NCI-H226 (cell line): ENCODE results near the gene ARHGAP9.
"Not testable (repeated sequence)": the region's sequence is repeated elsewhere in the genome, so short reads cannot be mapped to it uniquely, and the experiment has no call there.

ENCODE experiments used
- DNase-seq: peaks from one replicate; pipeline ENCODE4 v3.0.0-alpha.2; 2015

The ARHGAP9 gene

DNA sequence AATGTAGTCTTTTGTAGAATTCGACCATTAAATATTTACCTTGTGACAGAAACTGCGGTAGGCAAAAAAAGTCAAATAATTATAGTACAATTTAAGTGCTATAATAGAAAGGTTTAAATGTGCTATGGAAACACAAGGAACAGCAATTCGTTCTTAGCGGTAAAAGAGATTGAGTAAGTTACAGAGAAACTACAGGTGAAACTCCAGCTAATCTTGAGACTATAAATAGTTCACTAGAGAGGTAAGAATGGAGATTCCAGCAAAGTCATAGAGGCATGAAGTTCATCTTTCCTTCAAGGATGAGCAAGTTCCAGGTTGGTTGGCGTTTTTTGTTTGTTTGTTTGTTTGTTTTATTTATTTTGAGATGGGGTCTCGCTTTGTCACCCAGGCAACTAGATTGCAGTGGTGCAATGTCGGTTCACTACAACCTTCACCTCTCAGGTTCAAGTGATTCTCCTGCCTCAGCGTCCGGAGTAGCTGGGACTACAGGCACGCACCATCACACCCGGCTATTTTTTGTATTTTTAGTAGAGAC is 47.9 kb downstream of the ARHGAP9 start:
- DNase-seq: no peak

DNA sequence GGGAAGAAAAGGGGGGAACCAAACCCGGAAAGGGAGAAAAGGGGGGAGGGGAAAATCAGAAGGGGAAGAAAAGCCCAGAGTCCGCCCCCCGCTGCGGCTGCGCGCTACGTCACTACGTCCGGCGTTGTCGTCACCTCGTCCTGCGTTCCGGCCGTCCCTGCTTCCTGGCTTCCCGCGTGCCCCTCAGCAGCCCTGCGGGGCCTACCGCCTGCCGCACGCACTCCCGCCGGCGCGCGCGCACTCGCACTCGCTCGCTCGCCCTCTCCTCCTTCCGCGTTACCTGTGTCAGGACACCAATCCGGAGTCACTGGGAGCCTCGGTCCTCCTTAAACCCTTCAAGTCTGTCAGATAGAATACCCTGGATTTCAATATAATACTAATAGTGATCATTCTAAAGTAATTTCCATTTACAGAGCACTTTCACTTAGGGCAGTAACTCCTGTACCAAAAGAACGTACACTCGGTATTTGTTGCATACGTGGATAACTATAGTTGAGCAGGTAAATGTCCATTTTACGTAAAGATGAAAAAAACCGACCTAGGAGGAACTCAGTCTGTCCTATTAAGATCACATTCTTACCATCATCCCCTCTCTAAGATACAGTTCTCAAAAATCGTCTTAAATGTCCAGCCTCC is 48.6 kb downstream of the ARHGAP9 start, which contains the start of gene R3HDM2:
Gene R3HDM2, minus strand, starts transcription at position 113 of the 636 bp plus-strand sequence. CDS start 120,615 bp downstream, outside the sequence.
- DNase-seq: peak; percentile 97

DNA sequence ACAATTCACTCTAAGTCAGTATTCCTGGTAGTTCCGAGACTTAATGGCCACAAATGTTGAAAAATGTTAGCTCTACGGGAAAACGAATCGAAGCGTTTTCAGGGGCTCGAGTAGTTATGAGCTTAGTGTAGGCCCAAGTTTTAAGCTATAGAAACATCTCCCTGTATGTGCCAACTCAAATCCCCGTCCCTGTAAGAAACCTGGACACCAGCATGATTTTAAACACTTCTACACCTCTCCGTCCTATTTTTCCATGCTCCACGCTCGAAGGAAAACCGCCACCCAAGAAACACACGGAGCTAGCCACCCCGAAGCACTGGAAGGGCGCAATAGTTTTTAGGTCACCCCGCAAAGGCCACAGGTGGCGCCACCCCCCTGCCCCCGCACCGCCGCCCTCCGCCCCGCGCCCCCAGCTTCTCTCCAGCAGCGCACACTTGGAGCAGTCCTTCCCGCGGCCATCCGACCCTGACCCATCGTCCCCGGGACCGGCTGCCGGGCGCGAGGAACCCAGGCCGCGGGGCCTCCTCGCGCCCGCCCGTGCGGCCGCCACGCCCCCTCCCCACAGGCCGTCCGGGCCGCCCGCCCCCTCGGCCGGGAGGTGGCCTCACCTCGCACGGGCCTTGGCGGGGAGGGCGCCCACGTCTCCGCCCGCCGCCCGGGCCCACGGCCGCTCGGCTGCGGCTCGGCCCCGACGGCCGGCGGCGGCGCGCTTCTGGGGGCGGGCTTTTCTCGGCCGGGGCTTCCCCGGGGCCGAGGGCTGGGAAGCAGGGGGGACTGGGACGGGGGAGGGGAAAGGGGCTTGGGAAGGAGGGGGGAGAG is 49.3 kb downstream of the ARHGAP9 start:
- no peak for DNase-seq

DNA sequence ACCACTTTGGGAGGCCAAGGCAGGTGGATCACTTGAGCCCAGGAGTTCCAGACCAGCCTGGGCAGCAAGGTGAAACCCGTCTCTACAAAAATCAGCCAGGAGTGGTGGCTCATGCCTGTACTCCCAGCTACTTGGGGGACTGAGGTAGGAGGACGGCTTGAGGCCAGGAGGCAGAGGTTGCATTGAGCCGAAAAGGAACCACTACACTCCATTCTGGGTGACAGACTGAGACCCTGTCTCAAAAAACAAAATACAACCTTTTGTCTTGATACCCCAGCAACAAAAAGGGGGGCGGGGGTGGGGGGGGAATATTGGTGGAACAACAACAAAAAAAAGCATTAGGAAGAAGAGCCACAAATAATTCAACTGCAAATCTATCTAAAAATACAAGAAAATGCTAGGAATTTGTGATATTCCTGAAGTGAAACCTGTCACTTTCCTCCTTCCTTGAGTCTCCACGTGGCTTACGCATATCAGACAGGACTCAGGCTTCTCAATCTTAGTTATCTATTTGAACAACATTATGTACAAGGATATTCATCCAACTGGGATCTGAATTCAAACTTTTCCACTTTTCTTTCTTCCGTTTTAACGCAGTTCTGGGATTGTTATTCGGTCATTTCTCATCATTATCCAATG is 50.1 kb downstream of the ARHGAP9 start:
- DNase-seq: no peak

DNA sequence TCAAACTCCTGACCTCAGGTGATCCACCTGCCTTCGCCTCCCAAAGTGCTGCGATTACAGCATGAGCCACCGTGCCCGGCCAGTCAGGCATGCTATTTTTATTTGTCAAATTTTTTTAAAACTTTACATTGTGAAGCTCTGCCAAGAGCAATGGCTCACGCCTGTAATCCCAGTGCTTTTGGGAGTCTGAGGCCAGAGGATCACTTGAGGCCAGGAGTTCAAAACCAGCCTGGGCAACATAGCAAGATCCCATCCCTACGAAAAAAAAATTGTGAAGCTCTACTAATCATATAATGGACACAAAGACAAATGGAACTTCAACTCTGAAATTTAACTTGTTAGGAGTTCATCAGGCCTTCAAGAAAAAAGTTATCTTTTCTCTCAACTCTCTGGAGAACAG is 50.7 kb downstream of the ARHGAP9 start:
- DNase-seq: no peak

DNA sequence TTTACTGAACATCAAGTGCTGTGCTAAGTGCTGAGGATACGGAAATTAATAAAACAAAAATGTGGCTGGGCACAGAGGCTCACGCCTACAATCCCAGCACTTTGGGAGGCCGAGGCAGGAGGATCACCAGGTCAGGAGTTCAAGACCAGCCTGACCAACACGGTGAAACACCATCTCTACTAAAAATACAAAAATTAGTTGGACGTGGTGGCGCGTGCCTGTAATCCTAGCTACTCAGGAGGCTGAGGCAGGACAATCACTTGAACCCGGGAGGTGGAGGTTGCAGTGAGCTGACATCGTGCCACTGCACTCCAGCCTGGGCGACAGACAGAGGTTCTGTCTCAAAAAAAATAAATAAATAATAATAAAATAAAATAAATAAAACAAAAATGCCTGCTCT is 52.7 kb downstream of the ARHGAP9 start:
- not testable (repeated sequence) for DNase-seq
